Endometrium (tissue), 2 donors: ENCODE data around the gene PPP1R8.
"Not testable (repeated sequence)": the region's sequence is repeated elsewhere in the genome, so short reads cannot be mapped to it uniquely, and the experiment has no call there.

Experiments
- FAIRE-seq: peaks from 2 replicates; lab custom pipeline; 2012; peaks lifted over from hg19 to GRCh38; lab: Jason Lieb, UNC
- donor health status: control.
- donor health status: control.

PPP1R8 gene

DNA sequence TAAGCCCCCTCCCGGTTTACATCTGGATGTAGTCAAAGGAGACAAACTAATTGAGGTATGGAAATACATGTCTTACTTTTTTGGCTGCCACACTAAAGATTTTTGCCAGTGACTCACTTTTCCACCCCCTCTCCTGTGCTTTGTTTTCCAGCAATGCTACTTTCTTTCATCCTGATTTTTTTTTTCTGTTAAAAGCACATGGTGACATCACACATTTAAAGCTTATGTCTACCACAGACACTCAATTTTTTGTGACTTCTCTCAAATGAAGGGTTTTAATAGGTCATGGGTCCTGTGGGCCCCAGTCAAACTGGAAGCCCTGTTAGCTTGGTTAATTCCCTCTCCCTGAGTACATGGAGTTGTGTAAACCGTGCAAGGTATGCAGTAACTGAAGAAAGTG is 2.2 kb downstream of the PPP1R8 start:
- no peak for FAIRE-seq

GRCh38 chr1:27833470-27833869 is 2.9 kb downstream of the PPP1R8 start:
- no peak for FAIRE-seq

DNA sequence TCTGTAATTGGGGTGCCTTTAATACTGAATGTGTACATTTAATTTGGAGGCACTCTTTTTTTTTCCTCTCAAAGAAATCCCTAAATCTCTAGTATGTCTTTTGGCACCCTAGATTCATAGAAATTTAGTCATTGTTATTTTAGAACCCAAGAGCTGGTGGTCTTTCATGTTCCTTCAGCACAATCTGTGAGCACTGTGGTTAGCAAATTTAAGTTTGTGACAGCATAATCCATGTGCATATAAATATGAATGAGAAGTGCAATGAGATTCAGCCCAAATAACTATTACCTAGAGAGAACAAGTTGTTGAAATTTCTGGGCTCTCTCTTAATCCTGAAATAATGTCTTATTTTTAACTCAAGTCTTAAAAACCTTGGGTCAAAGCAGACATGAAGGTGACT is 4.5 kb downstream of the PPP1R8 start:
- FAIRE-seq, result no peak

- no peak for FAIRE-seq
Measured at GRCh38 chr1:27835501-27835900, 4.9 kb downstream of the PPP1R8 start.

DNA sequence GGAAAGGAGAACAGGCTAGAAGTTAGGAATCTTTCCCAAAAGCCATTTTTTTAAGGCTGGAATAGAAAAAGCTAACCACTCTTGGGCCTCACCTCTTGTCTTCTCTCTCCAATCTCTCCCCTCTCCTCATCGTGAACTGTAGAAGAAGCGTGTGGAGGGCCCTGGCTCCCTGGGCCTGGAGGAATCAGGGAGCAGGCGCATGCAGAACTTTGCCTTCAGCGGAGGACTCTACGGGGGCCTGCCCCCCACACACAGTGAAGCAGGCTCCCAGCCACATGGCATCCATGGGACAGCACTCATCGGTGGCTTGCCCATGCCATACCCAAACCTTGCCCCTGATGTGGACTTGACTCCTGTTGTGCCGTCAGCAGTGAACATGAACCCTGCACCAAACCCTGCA is 19.4 kb downstream of the PPP1R8 start:
- no peak for FAIRE-seq

DNA sequence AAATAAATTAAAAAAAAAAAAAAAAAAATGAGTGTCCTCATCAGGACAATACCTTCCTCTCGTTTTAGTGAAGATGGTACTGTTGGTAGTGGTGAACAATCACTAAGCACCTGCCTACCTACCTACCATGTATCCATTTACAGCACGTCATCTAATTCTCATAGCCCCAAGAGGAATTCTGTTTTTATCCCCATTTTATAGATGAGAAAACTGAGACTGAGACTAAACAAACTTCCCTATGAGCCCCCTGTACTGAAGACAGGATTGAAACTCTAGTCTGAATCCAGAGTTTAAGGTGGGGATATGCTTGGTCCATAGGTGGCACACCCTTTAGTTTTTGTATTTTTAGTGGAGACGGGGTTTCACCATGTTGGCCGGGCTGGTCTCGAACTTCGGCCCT is 24.5 kb downstream of the PPP1R8 start:
- FAIRE-seq, result no peak

DNA sequence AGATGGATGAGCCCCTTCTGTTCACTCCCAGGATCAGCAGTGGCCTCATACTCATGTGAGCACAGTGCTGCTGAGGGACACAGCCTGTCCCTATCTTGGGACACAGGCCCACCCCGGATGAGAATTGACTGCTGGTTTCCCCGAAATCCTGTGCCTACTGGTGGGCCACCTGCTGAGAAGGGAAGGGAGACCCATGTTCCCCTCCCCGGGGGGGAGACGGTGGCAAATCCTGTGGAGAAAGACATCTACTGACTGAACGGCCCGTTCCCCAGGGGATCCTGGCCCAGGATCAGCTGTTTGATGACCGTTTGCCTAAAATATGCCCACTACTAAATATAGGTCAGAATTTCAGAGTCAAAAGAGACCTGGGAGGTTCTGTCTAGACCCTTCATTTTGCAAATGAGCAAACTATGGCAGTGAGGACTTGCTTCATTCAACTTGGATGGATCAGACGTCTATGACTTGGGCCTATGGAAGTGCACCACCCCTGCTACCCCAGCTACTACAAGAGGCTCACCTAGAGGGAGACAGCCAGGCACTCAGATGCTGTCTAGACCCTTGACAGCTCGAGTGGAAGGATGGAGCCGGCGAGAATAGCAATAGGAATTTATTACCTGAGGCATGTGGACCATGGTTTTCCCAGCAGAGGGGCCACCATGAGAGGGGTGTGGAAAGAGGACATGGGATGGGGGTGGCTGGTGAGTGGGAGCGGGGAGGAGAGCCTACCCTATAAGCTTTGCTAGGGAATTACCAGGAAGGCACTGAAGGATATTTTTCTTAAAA is 26.2 kb downstream of the PPP1R8 start:
- no peak for FAIRE-seq

DNA sequence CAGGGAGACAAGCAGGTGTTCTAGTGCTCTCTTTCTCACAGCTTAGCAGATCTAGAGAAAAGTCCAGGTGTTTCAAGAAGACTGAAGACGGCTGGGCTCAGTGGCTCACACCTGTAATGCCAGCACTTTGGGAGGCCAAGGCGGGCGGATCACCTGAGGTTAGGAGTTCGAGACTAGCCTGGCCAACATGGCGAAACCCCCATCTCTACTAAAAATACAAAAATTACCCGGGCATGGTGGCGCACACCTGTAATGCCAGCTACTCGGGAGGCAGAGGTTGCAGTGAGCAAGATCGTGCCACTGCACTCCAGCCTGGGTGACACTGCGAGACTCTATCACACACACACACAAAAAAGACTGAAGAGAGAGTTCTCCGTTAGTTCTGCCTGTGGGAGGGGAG is 27.0 kb downstream of the PPP1R8 start:
- not testable (repeated sequence) for FAIRE-seq

- FAIRE-seq, result no peak
Measured at GRCh38 chr1:27858072-27858948, 27.7 kb downstream of the PPP1R8 start.

GRCh38 chr1:27858949-27859576 is 28.5 kb downstream of the PPP1R8 start:
- no peak for FAIRE-seq

DNA sequence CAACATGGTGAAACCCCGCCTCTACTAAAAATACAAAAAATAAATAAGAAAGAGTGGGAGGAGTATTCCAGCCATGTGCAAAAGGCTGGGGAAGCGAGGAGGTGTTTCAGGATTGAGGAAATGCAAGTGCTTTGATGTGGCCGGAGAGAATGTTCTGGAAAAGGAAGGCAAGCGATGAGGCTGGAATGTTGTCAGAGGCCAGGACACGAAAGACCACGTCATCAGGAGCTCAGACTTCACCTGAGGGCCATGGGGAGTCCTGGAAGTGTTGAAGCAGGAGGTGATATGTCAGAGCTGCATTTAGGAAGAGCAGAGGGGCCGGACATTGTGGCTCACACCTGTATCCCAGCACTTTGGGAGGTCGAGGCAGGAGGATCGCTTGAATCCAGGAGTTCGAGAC is 30.9 kb downstream of the PPP1R8 start:
- FAIRE-seq, result no peak

DNA sequence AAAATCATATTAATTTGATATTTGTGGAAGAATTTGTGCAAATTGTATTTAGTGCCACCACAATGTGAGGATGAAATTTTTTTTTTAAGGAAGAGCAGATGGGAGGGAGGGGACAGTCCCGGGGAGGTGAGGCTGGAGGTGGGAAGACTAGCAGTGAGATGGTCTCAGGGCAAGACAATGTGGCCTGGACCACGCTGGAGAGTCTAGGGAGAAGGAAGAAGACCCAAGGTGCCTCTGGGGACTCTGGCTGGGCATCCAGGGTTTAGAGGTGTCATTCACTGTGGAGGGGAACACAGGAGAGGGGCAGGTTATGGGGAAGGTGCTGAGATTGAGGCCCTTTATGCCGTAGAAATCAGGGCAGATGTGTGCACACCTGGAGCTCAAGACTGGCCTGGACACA is 31.4 kb downstream of the PPP1R8 start:
- FAIRE-seq, result no peak

DNA sequence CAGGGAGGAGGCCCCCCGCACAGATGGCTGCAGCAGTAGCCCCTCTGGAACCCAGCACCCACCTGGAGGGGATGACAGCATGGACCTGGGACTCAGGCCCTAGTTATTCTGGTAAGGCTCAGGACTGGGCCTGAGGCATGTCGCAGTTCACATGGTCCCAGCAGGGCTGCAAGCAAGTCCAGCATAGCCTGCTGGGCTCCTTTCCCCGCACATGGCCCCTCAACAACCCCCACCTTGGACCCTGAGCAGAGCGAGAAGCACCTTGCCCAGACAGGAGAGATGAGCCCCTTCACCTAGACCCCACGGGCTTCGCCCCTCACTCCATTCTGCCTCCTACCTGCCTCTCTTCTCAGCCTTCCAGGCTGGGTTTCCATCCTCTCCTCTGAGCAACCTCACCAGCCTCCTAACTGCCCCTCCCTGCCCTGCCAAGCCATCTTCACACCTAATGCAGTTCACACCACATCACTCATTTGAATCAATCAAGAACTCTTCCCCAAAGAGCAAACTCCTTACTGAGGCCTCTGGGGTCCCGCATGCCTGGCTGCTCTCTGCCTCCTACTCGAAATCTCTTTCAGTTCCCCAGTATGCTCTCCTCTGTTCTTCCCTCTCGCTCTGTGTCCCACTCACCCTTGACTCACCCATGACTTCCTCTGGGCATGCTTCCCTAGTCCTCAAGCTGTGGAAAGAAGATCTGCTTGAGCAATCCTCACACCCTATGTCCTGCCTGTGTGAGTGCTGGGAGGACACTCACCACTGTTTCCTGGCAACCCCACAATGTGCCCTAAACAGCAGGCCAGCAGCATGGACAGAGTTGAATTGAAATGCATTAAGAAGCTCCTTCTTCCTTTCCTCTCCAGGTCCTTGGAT is 32.3 kb downstream of the PPP1R8 start:
- FAIRE-seq, result no peak

DNA sequence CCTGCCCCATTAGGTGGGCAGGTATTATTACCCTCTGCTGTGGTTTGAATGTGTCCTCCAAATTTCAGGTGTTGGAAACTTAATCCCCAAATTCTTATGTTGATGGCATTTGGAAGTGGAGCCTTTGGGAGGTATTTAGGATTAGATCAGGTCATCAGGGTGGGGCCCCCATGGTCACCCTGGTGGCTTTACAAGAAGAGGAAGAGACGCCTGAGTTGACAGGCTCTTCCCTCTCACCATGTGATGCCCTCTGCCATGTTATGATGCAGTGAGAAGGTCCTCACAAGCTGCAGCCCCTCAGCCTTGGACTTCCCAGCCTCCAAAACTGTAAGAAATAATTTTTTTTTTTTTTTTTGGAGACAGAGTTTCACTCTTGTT is 32.9 kb downstream of the PPP1R8 start:
- FAIRE-seq, result no peak

- no peak for FAIRE-seq
Measured at GRCh38 chr1:27864264-27864895, 33.8 kb downstream of the PPP1R8 start.

GRCh38 chr1:27865821-27866220 is 35.2 kb downstream of the PPP1R8 start:
- FAIRE-seq, result no peak

- FAIRE-seq, result no peak
Measured at GRCh38 chr1:27868556-27868931, 38.0 kb downstream of the PPP1R8 start.

DNA sequence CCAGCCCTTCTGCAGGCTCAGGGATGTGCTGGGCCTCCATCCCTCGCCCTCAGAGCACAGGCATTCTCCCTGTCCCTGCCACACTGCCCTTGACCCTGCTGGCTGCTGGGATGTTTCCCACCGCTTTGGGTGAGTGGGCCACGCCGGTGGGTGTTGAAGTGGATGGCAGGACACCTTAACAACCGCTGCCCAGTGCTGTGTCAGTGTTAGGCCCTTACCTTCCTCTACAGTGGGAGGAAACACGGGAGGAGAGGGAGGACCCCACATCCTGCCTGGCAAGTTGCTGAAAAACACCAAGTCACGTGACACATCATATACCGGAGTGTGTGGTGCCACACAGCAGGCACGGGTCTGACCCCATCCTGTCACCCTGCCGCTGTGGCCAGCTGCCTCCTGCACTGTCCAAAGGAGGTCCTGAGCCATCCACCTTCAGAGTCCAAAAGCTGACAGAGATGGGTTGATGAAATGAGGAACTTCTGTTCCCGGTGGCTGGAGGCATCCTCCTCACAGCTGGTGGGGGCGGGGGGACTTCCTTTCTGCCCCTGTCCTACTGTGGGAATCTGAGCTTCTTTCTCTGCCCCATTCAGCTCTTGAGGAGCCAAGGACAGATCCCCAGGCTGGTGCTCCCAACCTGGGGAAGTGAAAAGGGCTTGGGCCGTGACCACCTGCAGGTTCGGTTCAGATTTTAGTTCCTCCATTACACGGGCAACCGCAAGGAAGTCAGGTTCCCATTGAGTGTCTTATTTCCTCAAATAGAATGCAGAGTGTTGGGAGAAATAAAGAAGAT is 38.5 kb downstream of the PPP1R8 start:
- FAIRE-seq, result no peak

- FAIRE-seq, result no peak
Measured at GRCh38 chr1:27869719-27870085, 39.1 kb downstream of the PPP1R8 start.

DNA sequence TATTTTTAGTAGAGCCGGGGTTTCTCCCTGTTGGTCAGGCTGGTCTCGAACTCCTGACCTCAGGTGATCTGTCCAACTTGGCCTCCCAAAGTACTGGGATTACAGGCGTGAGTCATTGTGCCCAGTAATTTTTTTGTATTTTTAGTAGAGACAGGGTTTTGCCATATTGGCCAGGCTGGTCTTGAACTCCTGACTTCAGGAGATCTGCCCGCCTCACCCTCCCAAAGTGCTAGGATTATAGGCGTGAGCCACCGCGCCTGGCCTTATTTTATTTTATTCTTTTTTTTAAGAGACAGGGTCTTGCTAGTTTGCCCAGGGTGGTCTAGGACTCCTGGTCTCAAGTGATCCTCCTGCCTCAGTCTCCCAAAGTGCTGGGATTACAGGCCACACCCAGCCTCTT is 40.5 kb downstream of the PPP1R8 start:
- FAIRE-seq, result not testable (repeated sequence)
